ENCODE data around the gene POLR1D.
A peak's percentile ranks its signal among the peaks of the same experiment; 100 is the strongest.

Gene POLR1D

GRCh38 chr13:27621366-27622101, at the start of gene POLR1D:
TSS of gene POLR1D (plus strand) at chr13:27621892. CDS start at chr13:27621984, 92 bp downstream.
- DNase-seq (ENCODE audit: low read depth) = peak; percentile 63
- TF ChIP-seq, protein P1, sequence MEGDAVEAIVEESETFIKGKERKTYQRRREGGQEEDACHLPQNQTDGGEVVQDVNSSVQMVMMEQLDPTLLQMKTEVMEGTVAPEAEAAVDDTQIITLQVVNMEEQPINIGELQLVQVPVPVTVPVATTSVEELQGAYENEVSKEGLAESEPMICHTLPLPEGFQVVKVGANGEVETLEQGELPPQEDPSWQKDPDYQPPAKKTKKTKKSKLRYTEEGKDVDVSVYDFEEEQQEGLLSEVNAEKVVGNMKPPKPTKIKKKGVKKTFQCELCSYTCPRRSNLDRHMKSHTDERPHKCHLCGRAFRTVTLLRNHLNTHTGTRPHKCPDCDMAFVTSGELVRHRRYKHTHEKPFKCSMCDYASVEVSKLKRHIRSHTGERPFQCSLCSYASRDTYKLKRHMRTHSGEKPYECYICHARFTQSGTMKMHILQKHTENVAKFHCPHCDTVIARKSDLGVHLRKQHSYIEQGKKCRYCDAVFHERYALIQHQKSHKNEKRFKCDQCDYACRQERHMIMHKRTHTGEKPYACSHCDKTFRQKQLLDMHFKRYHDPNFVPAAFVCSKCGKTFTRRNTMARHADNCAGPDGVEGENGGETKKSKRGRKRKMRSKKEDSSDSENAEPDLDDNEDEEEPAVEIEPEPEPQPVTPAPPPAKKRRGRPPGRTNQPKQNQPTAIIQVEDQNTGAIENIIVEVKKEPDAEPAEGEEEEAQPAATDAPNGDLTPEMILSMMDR (conservative IDR thresholded peaks at IDR 0.05; ENCODE audit: control insufficient read depth, insufficient read depth, low read depth, low read length) = no peak
- H3K4me3 ChIP-seq (ENCODE audit: control insufficient read depth, low read depth, low read length) = peak within 1 kb of the TSS; percentile 74

DNA sequence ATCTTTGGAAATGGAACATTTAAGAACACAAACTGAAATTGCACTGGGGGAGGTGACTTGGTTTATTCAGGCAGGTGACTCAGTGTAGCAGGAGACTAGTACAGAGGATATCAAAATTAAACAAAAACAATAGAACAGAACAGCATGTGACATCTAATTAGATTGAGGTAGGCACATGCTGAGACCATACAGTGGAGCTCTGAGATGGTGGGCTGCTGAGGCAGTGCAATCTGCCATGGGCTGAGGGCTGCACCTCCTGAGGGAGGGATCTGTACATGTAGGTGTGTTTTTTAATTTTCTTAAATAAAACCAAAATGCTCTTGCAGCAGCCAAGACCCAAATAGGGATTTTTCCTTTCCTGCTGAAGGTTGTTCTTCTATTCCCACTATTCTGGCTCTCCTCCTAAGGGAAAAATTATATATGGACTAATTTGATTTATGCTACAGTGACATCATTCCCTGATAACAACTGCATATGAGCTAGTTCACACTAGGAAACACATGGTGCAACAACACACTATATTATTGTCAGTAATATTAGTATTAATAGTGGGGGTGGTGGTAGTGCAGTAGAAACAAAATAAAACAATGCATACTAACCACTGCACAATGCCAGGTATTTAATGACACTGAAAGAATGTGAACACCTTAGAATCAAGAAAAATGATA, 49.3 kb upstream of the POLR1D start:
- TF ChIP-seq, protein P1 (conservative IDR thresholded peaks at IDR 0.05; ENCODE audit: control insufficient read depth, insufficient read depth, low read depth, low read length) = no peak
- H3K4me3 ChIP-seq (ENCODE audit: control insufficient read depth, low read depth, low read length) = no peak overlapping the region
- no peak for DNase-seq (ENCODE audit: low read depth)

- TF ChIP-seq, protein P1 (conservative IDR thresholded peaks at IDR 0.05; ENCODE audit: control insufficient read depth, insufficient read depth, low read depth, low read length) = no peak
- no peak overlapping the region for H3K4me3 ChIP-seq (ENCODE audit: control insufficient read depth, low read depth, low read length)
- DNase-seq (ENCODE audit: low read depth) = peak; percentile 42
Observed at GRCh38 chr13:27573265-27573664, 48.4 kb upstream of the POLR1D start.

- no peak for DNase-seq (ENCODE audit: low read depth)
- no peak overlapping the region for H3K4me3 ChIP-seq (ENCODE audit: control insufficient read depth, low read depth, low read length)
- TF ChIP-seq, protein P1 (conservative IDR thresholded peaks at IDR 0.05; ENCODE audit: control insufficient read depth, insufficient read depth, low read depth, low read length) = no peak
Observed at GRCh38 chr13:27574661-27575060, 47.0 kb upstream of the POLR1D start.

DNA sequence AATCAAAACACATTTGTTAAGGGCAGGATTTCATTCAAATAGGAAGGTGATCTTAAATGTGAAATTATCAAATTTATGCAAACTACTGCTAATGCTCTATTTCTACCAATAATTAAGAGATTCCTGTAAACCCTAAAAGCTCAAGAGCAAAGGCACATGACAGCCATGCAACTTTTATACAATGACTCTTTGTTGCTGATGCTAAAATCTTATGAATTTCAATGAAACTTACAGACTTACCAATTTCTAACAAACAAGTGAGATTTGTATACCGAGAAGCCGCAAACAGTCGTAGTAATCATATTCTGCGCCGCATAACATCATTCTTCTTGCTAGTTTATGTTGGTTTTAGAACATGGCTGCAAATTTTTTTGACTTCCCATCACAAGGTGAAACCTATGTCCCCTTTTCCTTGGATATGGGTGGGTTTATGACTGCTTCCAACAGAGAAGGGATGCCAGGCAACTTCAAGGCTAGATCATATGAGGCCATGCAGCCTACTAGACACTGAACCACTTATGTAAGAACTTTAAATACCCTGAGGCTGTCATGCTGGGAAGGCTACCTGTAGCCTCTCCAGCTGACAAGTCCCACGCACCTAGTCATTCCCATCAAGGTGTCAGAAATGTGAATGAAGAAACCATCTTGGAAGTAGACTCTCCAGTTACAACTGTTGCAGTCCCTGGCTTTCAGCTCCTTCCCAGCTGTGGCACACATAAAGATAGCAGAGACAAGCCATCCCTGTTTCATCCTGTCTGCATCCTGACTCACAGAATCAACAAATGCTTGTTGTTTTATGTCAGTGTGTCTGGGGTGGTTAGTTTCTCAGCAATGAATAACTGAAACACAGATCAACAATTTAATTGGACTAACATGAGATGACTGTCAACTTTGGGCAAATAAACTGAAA, 43.3 kb upstream of the POLR1D start:
- H3K4me3 ChIP-seq (ENCODE audit: control insufficient read depth, low read depth, low read length) = no peak overlapping the region
- peak; percentile 69 for DNase-seq (ENCODE audit: low read depth)
- TF ChIP-seq, protein P1 (conservative IDR thresholded peaks at IDR 0.05; ENCODE audit: control insufficient read depth, insufficient read depth, low read depth, low read length) = no peak

GRCh38 chr13:27583645-27584044, 38.0 kb upstream of the POLR1D start:
- TF ChIP-seq, protein P1 (conservative IDR thresholded peaks at IDR 0.05; ENCODE audit: control insufficient read depth, insufficient read depth, low read depth, low read length) = no peak
- DNase-seq (ENCODE audit: low read depth) = no peak
- H3K4me3 ChIP-seq (ENCODE audit: control insufficient read depth, low read depth, low read length) = no peak overlapping the region

Measured in fibroblast of mammary gland (primary cell).